ENCODE results near the gene ANO7. TPM values are rescaled to one million over a fixed set of nuclear protein-coding genes. Genes with fewer than 3 reads are reported as not detected.

ANO7 gene
- total RNA-seq, 1 donor from 2014 or later: 3.3 TPM

- H3K36me3 Mint-ChIP-seq: peaks cover 51% of the 10 kb centered on the region
- no peak overlapping the region for H3K27ac Mint-ChIP-seq
- TF ChIP-seq CTCF (conservative IDR thresholded peaks at IDR 0.05): no peak
- H3K4me1 Mint-ChIP-seq (ENCODE audit: unreplicated experiment): no peaks in the 10 kb centered on the region
- H3K27me3 Mint-ChIP-seq: no peaks in the 10 kb centered on the region
- H3K4me3 Mint-ChIP-seq: no peak overlapping the region
- no peak for DNase-seq (ENCODE audit: extremely low spot score, unreplicated experiment)
- H3K9me3 Mint-ChIP-seq: no peaks in the 10 kb centered on the region
Observed at GRCh38 chr2:241242306-241242705, 53.8 kb downstream of the ANO7 start.

- Mint-ChIP-seq H3K36me3 (peaks cover 48% of the 10 kb centered on the region), H3K27ac (no peak overlapping the region), H3K9me3 (no peaks in the 10 kb centered on the region), H3K4me3 (no peak overlapping the region), H3K4me1 (ENCODE audit: unreplicated experiment) (no peaks in the 10 kb centered on the region), H3K27me3 (no peaks in the 10 kb centered on the region)
- DNase-seq (ENCODE audit: extremely low spot score, unreplicated experiment): no peak
- TF ChIP-seq CTCF (conservative IDR thresholded peaks at IDR 0.05): no peak
Observed at GRCh38 chr2:241244368-241244767, 55.9 kb downstream of the ANO7 start.

- no peaks in the 10 kb centered on the region for H3K9me3 Mint-ChIP-seq
- no peak for TF ChIP-seq CTCF (conservative IDR thresholded peaks at IDR 0.05)
- peaks cover 41% of the 10 kb centered on the region for H3K36me3 Mint-ChIP-seq
- DNase-seq (ENCODE audit: extremely low spot score, unreplicated experiment): no peak
- H3K27ac Mint-ChIP-seq: no peak overlapping the region
- no peak overlapping the region for H3K4me3 Mint-ChIP-seq
- no peaks in the 10 kb centered on the region for H3K27me3 Mint-ChIP-seq
- no peaks in the 10 kb centered on the region for H3K4me1 Mint-ChIP-seq (ENCODE audit: unreplicated experiment)
Observed at GRCh38 chr2:241248289-241248688, 59.8 kb downstream of the ANO7 start.

GRCh38 chr2:241248897-241249296 lies 60.4 kb downstream of the ANO7 start:
- no peak for DNase-seq (ENCODE audit: extremely low spot score, unreplicated experiment)
- no peak overlapping the region for H3K27ac Mint-ChIP-seq
- H3K36me3 Mint-ChIP-seq: peaks cover 38% of the 10 kb centered on the region
- H3K9me3 Mint-ChIP-seq: no peaks in the 10 kb centered on the region
- H3K27me3 Mint-ChIP-seq: no peaks in the 10 kb centered on the region
- no peak for TF ChIP-seq CTCF (conservative IDR thresholded peaks at IDR 0.05)
- no peaks in the 10 kb centered on the region for H3K4me1 Mint-ChIP-seq (ENCODE audit: unreplicated experiment)
- no peak overlapping the region for H3K4me3 Mint-ChIP-seq

- Mint-ChIP-seq H3K4me3 (no peak overlapping the region), H3K27ac (no peak overlapping the region), H3K36me3 (peaks cover 33% of the 10 kb centered on the region), H3K9me3 (no peaks in the 10 kb centered on the region), H3K27me3 (no peaks in the 10 kb centered on the region), H3K4me1 (ENCODE audit: unreplicated experiment) (no peaks in the 10 kb centered on the region)
- TF ChIP-seq CTCF (conservative IDR thresholded peaks at IDR 0.05): no peak
- no peak for DNase-seq (ENCODE audit: extremely low spot score, unreplicated experiment)
Observed at GRCh38 chr2:241249654-241250053, 61.2 kb downstream of the ANO7 start.

All from type B pancreatic cell (in vitro differentiated cells).